WTC11 (cell line): ENCODE results near the gene RANGRF. TPM values are rescaled to one million over a fixed set of nuclear protein-coding genes. Genes with fewer than 3 reads are reported as not detected.

Experiments
- ATAC-seq: fragments of 200-7000 bp; cut with Tn5 transposase; 2 replicates; pipeline ENCODE4 v1.10.0; 2021; ENCODE audit warnings: mild to moderate bottlenecking, moderate library complexity
- CTCF ChIA-PET: fragments of 300-600 bp; sonication (Branson Sonifier 250); formaldehyde crosslinking; loops from one replicate; lab custom pipeline; 2021; ENCODE audit warnings: antibody characterized with exemption; lab: Charles Lee
- POLR2A ChIA-PET: fragments of 350-600 bp; sonication (Branson Sonifier 250); formaldehyde crosslinking; loops from one replicate; lab custom pipeline; 2021; ENCODE audit warnings: antibody characterized with exemption; lab: Charles Lee
- DNase-seq: peaks from one replicate; pipeline ENCODE4 v3.0.0; 2021; ENCODE audit warnings: low spot score
- H3K27ac Mint-ChIP-seq: 2 replicates; pipeline ENCODE4 v1.8.0; 2021; ENCODE audit warnings: mixed read lengths
- H3K27me3 Mint-ChIP-seq: 2 replicates; pipeline ENCODE4 v1.8.0; 2021; ENCODE audit warnings: low read depth, mild to moderate bottlenecking, moderate library complexity, mixed read lengths
- H3K36me3 Mint-ChIP-seq: 2 replicates; pipeline ENCODE4 v1.8.0; 2021; ENCODE audit warnings: mixed read lengths
- H3K4me1 Mint-ChIP-seq: 2 replicates; pipeline ENCODE4 v1.8.0; 2022; ENCODE audit warnings: mixed read lengths
- H3K4me3 Mint-ChIP-seq: 2 replicates; pipeline ENCODE4 v1.8.0; 2021; ENCODE audit warnings: mild to moderate bottlenecking, moderate library complexity, mixed read lengths
- H3K9me3 Mint-ChIP-seq: 2 replicates; pipeline ENCODE4 v1.8.0; 2021; ENCODE audit warnings: mixed read lengths
- ATF1 ChIP-seq: sonication (generic); formaldehyde crosslinking; IDR thresholded peaks from 2 replicates; pipeline ENCODE4 v1.8.1; 2023; ENCODE audit warnings: mild to moderate bottlenecking, moderate library complexity, missing genetic modification reagents
- ESRRA ChIP-seq: sonication (generic); formaldehyde crosslinking; IDR thresholded peaks from 2 replicates; pipeline ENCODE4 v1.8.1; 2022; ENCODE audit warnings: mild to moderate bottlenecking, missing genetic modification reagents, borderline replicate concordance
- KAT7 ChIP-seq: sonication (generic); formaldehyde crosslinking; IDR thresholded peaks from 2 replicates; pipeline ENCODE4 v1.8.1; 2023; ENCODE audit warnings: missing genetic modification reagents, mild to moderate bottlenecking, borderline replicate concordance
- MXD4 ChIP-seq: fragments of 250-450 bp; sonication (Bioruptor Pico); IDR thresholded peaks from 2 replicates; pipeline ENCODE4 v1.8.0; 2021; ENCODE audit warnings: mild to moderate bottlenecking, moderate library complexity, borderline replicate concordance
- TEAD4 ChIP-seq: sonication (generic); formaldehyde crosslinking; IDR thresholded peaks from 2 replicates; pipeline ENCODE4 v1.8.0; 2022; ENCODE audit warnings: mild to moderate bottlenecking, missing genetic modification reagents
- total RNA-seq: library from RNA; stranded (reverse); gene quantifications from 3 replicates; pipeline ENCODE4 v1.2.3, GENCODE V29; 2021
- TF ChIP-seq, protein P1 (sequence below): fragments of 250-450 bp; sonication (Bioruptor Pico); IDR thresholded peaks from 2 replicates; pipeline ENCODE4 v1.9.0; 2021; ENCODE audit warnings: mild to moderate bottlenecking, borderline replicate concordance
- TF ChIP-seq, protein P2 (sequence below): fragments of 250-450 bp; sonication (Bioruptor Pico); IDR thresholded peaks from 2 replicates; pipeline ENCODE4 v2.1.2; 2022; ENCODE audit warnings: mild to moderate bottlenecking, moderate library complexity
- TF ChIP-seq, protein P3 (sequence below): sonication (generic); formaldehyde crosslinking; IDR thresholded peaks from 2 replicates; pipeline ENCODE4 v1.8.0; 2023; ENCODE audit warnings: missing genetic modification reagents, mild to moderate bottlenecking, borderline replicate concordance
- TF ChIP-seq, protein P4 (sequence below): sonication (generic); formaldehyde crosslinking; IDR thresholded peaks from 2 replicates; pipeline ENCODE4 v1.8.1; 2023; ENCODE audit warnings: mild to moderate bottlenecking, missing genetic modification reagents, moderate library complexity
- TF ChIP-seq, protein P5 (sequence below): sonication (generic); formaldehyde crosslinking; IDR thresholded peaks from 2 replicates; pipeline ENCODE4 v1.8.0; 2022; ENCODE audit warnings: mild to moderate bottlenecking, missing genetic modification reagents
- TF ChIP-seq, protein P6 (sequence below): fragments of 250-450 bp; sonication (Bioruptor Pico); IDR thresholded peaks from 2 replicates; pipeline ENCODE4 v1.9.0; 2021; ENCODE audit warnings: moderate library complexity, mild to moderate bottlenecking, inconsistent platforms, borderline replicate concordance

Gene RANGRF
- total RNA-seq, 1 experiment from 2014 or later = 32.7 TPM

DNA sequence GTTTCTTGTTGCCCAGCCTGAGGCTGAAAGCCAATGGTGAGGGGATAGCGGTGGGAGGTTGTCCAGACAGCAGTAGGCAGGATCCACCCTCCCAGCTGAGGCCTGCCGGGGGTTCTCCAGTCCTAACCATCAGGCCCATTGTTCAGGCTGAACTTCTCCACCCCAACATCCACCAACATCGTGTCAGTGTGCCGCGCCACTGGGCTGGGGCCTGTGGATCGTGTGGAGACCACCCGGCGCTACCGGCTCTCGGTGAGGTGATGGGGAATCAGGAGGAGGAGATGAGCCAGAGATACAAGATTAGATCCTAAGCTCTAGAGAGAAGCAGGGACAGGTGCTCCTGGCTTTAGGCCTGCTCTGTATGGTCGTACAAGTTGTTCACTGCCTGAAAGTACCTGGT is 33.6 kb upstream of the RANGRF start (continued):
- TF ChIP-seq, protein P1, sequence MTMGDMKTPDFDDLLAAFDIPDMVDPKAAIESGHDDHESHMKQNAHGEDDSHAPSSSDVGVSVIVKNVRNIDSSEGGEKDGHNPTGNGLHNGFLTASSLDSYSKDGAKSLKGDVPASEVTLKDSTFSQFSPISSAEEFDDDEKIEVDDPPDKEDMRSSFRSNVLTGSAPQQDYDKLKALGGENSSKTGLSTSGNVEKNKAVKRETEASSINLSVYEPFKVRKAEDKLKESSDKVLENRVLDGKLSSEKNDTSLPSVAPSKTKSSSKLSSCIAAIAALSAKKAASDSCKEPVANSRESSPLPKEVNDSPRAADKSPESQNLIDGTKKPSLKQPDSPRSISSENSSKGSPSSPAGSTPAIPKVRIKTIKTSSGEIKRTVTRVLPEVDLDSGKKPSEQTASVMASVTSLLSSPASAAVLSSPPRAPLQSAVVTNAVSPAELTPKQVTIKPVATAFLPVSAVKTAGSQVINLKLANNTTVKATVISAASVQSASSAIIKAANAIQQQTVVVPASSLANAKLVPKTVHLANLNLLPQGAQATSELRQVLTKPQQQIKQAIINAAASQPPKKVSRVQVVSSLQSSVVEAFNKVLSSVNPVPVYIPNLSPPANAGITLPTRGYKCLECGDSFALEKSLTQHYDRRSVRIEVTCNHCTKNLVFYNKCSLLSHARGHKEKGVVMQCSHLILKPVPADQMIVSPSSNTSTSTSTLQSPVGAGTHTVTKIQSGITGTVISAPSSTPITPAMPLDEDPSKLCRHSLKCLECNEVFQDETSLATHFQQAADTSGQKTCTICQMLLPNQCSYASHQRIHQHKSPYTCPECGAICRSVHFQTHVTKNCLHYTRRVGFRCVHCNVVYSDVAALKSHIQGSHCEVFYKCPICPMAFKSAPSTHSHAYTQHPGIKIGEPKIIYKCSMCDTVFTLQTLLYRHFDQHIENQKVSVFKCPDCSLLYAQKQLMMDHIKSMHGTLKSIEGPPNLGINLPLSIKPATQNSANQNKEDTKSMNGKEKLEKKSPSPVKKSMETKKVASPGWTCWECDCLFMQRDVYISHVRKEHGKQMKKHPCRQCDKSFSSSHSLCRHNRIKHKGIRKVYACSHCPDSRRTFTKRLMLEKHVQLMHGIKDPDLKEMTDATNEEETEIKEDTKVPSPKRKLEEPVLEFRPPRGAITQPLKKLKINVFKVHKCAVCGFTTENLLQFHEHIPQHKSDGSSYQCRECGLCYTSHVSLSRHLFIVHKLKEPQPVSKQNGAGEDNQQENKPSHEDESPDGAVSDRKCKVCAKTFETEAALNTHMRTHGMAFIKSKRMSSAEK (CRISPR knock-in tag) = no peak
- TF ChIP-seq, protein P2, sequence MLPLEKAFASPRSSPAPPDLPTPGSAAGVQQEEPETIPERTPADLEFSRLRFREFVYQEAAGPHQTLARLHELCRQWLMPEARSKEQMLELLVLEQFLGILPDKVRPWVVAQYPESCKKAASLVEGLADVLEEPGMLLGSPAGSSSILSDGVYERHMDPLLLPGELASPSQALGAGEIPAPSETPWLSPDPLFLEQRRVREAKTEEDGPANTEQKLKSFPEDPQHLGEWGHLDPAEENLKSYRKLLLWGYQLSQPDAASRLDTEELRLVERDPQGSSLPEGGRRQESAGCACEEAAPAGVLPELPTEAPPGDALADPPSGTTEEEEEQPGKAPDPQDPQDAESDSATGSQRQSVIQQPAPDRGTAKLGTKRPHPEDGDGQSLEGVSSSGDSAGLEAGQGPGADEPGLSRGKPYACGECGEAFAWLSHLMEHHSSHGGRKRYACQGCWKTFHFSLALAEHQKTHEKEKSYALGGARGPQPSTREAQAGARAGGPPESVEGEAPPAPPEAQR (CRISPR knock-in tag) = no peak
- TF ChIP-seq TEAD4 (CRISPR knock-in tag) = no peak
- TF ChIP-seq MXD4 (CRISPR knock-in tag) = no peak
- TF ChIP-seq ESRRA (CRISPR knock-in tag) = no peak
- TF ChIP-seq, protein P3, sequence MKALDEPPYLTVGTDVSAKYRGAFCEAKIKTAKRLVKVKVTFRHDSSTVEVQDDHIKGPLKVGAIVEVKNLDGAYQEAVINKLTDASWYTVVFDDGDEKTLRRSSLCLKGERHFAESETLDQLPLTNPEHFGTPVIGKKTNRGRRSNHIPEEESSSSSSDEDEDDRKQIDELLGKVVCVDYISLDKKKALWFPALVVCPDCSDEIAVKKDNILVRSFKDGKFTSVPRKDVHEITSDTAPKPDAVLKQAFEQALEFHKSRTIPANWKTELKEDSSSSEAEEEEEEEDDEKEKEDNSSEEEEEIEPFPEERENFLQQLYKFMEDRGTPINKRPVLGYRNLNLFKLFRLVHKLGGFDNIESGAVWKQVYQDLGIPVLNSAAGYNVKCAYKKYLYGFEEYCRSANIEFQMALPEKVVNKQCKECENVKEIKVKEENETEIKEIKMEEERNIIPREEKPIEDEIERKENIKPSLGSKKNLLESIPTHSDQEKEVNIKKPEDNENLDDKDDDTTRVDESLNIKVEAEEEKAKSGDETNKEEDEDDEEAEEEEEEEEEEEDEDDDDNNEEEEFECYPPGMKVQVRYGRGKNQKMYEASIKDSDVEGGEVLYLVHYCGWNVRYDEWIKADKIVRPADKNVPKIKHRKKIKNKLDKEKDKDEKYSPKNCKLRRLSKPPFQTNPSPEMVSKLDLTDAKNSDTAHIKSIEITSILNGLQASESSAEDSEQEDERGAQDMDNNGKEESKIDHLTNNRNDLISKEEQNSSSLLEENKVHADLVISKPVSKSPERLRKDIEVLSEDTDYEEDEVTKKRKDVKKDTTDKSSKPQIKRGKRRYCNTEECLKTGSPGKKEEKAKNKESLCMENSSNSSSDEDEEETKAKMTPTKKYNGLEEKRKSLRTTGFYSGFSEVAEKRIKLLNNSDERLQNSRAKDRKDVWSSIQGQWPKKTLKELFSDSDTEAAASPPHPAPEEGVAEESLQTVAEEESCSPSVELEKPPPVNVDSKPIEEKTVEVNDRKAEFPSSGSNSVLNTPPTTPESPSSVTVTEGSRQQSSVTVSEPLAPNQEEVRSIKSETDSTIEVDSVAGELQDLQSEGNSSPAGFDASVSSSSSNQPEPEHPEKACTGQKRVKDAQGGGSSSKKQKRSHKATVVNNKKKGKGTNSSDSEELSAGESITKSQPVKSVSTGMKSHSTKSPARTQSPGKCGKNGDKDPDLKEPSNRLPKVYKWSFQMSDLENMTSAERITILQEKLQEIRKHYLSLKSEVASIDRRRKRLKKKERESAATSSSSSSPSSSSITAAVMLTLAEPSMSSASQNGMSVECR (CRISPR knock-in tag) = no peak

DNA sequence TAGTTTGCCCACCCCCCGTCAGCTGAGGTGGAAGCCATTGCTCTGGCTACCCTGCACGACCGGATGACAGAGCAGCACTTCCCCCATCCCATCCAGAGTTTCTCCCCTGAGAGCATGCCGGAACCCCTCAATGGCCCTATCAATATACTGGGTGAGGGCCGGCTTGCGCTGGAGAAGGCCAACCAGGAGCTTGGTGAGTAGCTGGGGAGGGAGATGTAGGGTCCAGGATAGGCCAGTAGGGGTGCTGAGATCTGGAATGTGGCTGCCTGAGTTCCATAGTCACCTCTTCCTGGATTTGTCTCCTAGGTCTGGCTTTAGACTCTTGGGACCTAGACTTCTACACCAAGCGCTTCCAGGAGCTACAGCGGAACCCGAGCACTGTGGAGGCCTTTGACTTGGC is 33.0 kb upstream of the RANGRF start:
- CTCF ChIA-PET = interaction anchor here (0.5 to 1.8 kb wide), 3 partner anchors 11 to 45 kb away, joined by 3 to 6 read pairs (median 3); no protein-coding TSS in a partner anchor
- Mint-ChIP-seq H3K36me3 (peaks cover 65% of the 10 kb centered on the region), H3K4me3 (no peak overlapping the region), H3K27ac (no peak overlapping the region; the same call in 1 of the 2 replicates), H3K9me3 (no peaks in the 10 kb centered on the region), H3K4me1 (peaks cover 2% of the 10 kb centered on the region), H3K27me3 (no peaks in the 10 kb centered on the region)
- POLR2A ChIA-PET = no interaction called here
- DNase-seq (no peak), ATAC-seq (peak; percentile 92)
- TF ChIP-seq, protein P2 (CRISPR knock-in tag) = no peak
- TF ChIP-seq, protein P4, sequence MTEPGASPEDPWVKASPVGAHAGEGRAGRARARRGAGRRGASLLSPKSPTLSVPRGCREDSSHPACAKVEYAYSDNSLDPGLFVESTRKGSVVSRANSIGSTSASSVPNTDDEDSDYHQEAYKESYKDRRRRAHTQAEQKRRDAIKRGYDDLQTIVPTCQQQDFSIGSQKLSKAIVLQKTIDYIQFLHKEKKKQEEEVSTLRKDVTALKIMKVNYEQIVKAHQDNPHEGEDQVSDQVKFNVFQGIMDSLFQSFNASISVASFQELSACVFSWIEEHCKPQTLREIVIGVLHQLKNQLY (CRISPR knock-in tag) = no peak

DNA sequence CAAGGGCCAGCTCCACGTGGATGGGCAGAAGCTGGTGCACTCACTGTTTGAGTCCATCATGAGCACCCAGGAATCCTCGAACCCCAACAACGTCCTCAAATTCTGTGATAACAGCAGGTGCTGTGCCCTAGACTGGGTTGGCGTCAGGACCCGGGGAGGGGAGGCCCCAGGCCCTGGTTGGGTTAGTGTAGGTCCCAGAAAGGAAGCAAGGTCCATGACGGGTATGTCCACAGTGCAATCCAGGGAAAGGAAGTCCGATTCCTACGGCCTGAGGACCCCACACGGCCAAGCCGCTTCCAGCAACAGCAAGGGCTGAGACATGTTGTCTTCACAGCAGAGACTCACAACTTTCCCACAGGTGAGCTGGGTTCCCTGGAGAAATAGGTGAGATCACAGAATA is 32.2 kb upstream of the RANGRF start:
- Mint-ChIP-seq H3K27ac (no peak overlapping the region), H3K4me1 (no peaks in the 10 kb centered on the region), H3K36me3 (peaks cover 73% of the 10 kb centered on the region), H3K4me3 (no peak overlapping the region), H3K27me3 (no peaks in the 10 kb centered on the region), H3K9me3 (0 out of 2 replicates have a peak, but pooled peaks cover 4% of the 10 kb centered on the region)
- TF ChIP-seq ATF1 (CRISPR knock-in tag) = no peak
- no peak for TF ChIP-seq TEAD4 (CRISPR knock-in tag)
- TF ChIP-seq KAT7 (CRISPR knock-in tag) = no peak
- TF ChIP-seq, protein P5, sequence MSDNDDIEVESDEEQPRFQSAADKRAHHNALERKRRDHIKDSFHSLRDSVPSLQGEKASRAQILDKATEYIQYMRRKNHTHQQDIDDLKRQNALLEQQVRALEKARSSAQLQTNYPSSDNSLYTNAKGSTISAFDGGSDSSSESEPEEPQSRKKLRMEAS (CRISPR knock-in tag) = no peak
- TF ChIP-seq ESRRA (CRISPR knock-in tag) = no peak
- TF ChIP-seq, protein P4 (CRISPR knock-in tag) = no peak
- TF ChIP-seq, protein P6, sequence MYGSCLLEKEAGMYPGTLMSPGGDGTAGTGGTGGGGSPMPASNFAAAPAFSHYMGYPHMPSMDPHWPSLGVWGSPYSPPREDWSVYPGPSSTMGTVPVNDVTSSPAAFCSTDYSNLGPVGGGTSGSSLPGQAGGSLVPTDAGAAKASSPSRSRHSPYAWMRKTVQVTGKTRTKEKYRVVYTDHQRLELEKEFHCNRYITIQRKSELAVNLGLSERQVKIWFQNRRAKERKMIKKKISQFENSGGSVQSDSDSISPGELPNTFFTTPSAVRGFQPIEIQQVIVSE (CRISPR knock-in tag) = no peak
- DNase-seq (no peak), ATAC-seq (no peak)
- ChIA-PET POLR2A (no interaction called here), CTCF (interaction anchor here (1.8 kb wide), 1 partner anchor 45 kb away, joined by 6 read pairs; no protein-coding TSS in a partner anchor)
